H1 (cell line): ENCODE data around the gene RPUSD1. TPM values are rescaled to one million over a fixed set of nuclear protein-coding genes. Genes with fewer than 3 reads are reported as not detected.
"Not testable (repeated sequence)": the region's sequence is repeated elsewhere in the genome, so short reads cannot be mapped to it uniquely, and the experiment has no call there.

ENCODE experiments used
- CTCF ChIA-PET: fragments of 300-600 bp; sonication (Branson Sonifier 250); formaldehyde crosslinking; loops from one replicate; lab custom pipeline; 2021; ENCODE audit not compliant: partially characterized antibody; lab: Charles Lee
- POLR2A ChIA-PET: fragments of 300-600 bp; sonication (Branson Sonifier 250); formaldehyde crosslinking; loops from one replicate; lab custom pipeline; 2021; ENCODE audit warnings: inconsistent platforms; ENCODE audit not compliant: partially characterized antibody; lab: Charles Lee
- DNase-seq, 2 experiments: peaks; one replicate each; pipeline versions ENCODE4 v3.0.0 to v3.0.0-alpha.2; 2010 to 2022; ENCODE audit warnings: low spot score in 2 of 2, low read depth in 1 of 2, mixed read lengths in 1 of 2
- FAIRE-seq: peaks from 2 replicates; lab custom pipeline; 2011; peaks lifted over from hg19 to GRCh38; lab: Jason Lieb, UNC
- H2AFZ ChIP-seq: 2 replicates; pipeline ENCODE4 v1.8.1; 2012; ENCODE audit warnings: low read length, inconsistent platforms
- H2AK5ac ChIP-seq: 2 replicates; pipeline ENCODE4 v1.6.1; 2013; ENCODE audit warnings: low read depth, low read length
- H2BK120ac ChIP-seq: replicated peaks from 2 replicates; pipeline ENCODE3; 2013; ENCODE audit warnings: low read depth, low read length, inconsistent platforms
- H2BK12ac ChIP-seq: 2 replicates; pipeline ENCODE4 v1.6.1; 2013; ENCODE audit warnings: low read depth, low read length
- H2BK15ac ChIP-seq: 2 replicates; pipeline ENCODE4 v1.6.1; 2013; ENCODE audit warnings: low read length
- H2BK20ac ChIP-seq: 2 replicates; pipeline ENCODE4 v1.6.1; 2013; ENCODE audit warnings: low read length
- H2BK5ac ChIP-seq: 2 replicates; pipeline ENCODE4 v1.6.1; 2013; ENCODE audit warnings: low read depth, low read length
- H3K14ac ChIP-seq: 2 replicates; pipeline ENCODE4 v1.6.1; 2013; ENCODE audit warnings: inconsistent platforms; ENCODE audit not compliant: insufficient read length
- H3K18ac ChIP-seq: 2 replicates; pipeline ENCODE4 v1.6.1; 2013; ENCODE audit warnings: low read length; ENCODE audit errors: extremely low read depth
- H3K23ac ChIP-seq: 2 replicates; pipeline ENCODE4 v1.6.1; 2013; ENCODE audit warnings: inconsistent platforms; ENCODE audit not compliant: insufficient read length
- H3K23me2 ChIP-seq: 2 replicates; pipeline ENCODE4 v1.6.1; 2013; ENCODE audit warnings: low read depth, low read length
- H3K27ac ChIP-seq: 2 replicates; pipeline ENCODE4 v1.6.1; 2011; ENCODE audit warnings: low read depth, low read length, inconsistent platforms
- H3K27me3 ChIP-seq, 4 experiments: replicated peaks in 1 of 4; 1 replicate in 1 of 4; 2 replicates in 3 of 4; pipeline versions ENCODE4 v1.6.1 to v1.8.1; 2011 to 2013; ENCODE audit warnings: low read length in 3 of 4, mild to moderate bottlenecking in 3 of 4, inconsistent platforms in 2 of 4, mixed read lengths in 2 of 4, moderate library complexity in 1 of 4; ENCODE audit not compliant: control insufficient read depth in 3 of 4, insufficient read depth in 3 of 4; ENCODE audit errors: extremely low read depth in 1 of 4
- H3K36me3 ChIP-seq, 4 experiments: 2 replicates each; pipeline versions ENCODE4 v1.6.1 to v1.8.1; 2011 to 2013; ENCODE audit warnings: mild to moderate bottlenecking in 4 of 4, low read length in 3 of 4, moderate library complexity in 2 of 4, control low read depth in 1 of 4, inconsistent platforms in 1 of 4; ENCODE audit not compliant: insufficient read depth in 4 of 4, control insufficient read depth in 2 of 4
- H3K4ac ChIP-seq: replicated peaks from 2 replicates; pipeline ENCODE3; 2013; ENCODE audit warnings: low read length, low read depth, mixed read lengths, inconsistent platforms; ENCODE audit not compliant: insufficient read length
- H3K4me1 ChIP-seq, 4 experiments: replicated peaks in 1 of 4; 1 replicate in 1 of 4; 2 replicates in 3 of 4; pipeline versions ENCODE4 v1.6.1 to v1.8.1; 2011 to 2013; ENCODE audit warnings: low read length in 3 of 4, inconsistent platforms in 2 of 4, mixed read lengths in 1 of 4; ENCODE audit not compliant: insufficient read depth in 4 of 4, control insufficient read depth in 3 of 4
- H3K4me2 ChIP-seq, 2 experiments: 2 replicates each; pipeline versions ENCODE4 v1.6.1 to v1.8.1; 2011 to 2013; ENCODE audit warnings: low read depth in 2 of 2, low read length in 2 of 2, control low read depth in 1 of 2, inconsistent platforms in 1 of 2, mild to moderate bottlenecking in 1 of 2; ENCODE audit not compliant: insufficient read depth in 1 of 2
- H3K4me3 ChIP-seq, 4 experiments: fragments of 200-600, 300-600 bp in 1 of 4; sonication (generic), shearing (Covaris generic), sonication (Bioruptor Twin) in 1 of 4; 2 replicates each; pipeline versions ENCODE4 v1.5.1 to v1.8.1; 2011 to 2016; ENCODE audit warnings: low read length in 4 of 4, low read depth in 3 of 4, control low read depth in 2 of 4, inconsistent platforms in 2 of 4, mild to moderate bottlenecking in 2 of 4, mixed read lengths in 1 of 4, moderate library complexity in 1 of 4; ENCODE audit not compliant: insufficient read depth in 2 of 4; ENCODE audit errors: extremely low read depth in 1 of 4
- H3K56ac ChIP-seq: replicated peaks from 2 replicates; pipeline ENCODE3; 2013; ENCODE audit warnings: low read depth, mild to moderate bottlenecking, mixed read lengths, low read length, inconsistent platforms; ENCODE audit not compliant: insufficient read length
- H3K79me1 ChIP-seq: 2 replicates; pipeline ENCODE4 v1.6.1; 2013; ENCODE audit warnings: low read depth, low read length, control low read depth
- H3K79me2 ChIP-seq, 2 experiments: 2 replicates each; pipeline versions ENCODE4 v1.6.1 to v1.8.1; 2012 to 2013; ENCODE audit warnings: low read length in 2 of 2, mild to moderate bottlenecking in 2 of 2, inconsistent platforms in 1 of 2; ENCODE audit not compliant: insufficient read depth in 2 of 2, control insufficient read depth in 1 of 2
- H3K9ac ChIP-seq, 4 experiments: replicated peaks in 1 of 4; 1 replicate in 1 of 4; 2 replicates in 3 of 4; pipeline versions ENCODE4 v1.6.1 to v1.8.1; 2011 to 2013; ENCODE audit warnings: low read depth in 3 of 4, low read length in 3 of 4, control low read depth in 2 of 4, mild to moderate bottlenecking in 2 of 4, moderate library complexity in 2 of 4, inconsistent platforms in 1 of 4; ENCODE audit errors: extremely low read depth in 1 of 4
- H3K9me3 ChIP-seq, 2 experiments: 2 replicates each; pipeline versions ENCODE4 v1.6.1 to v1.8.1; 2012 to 2013; ENCODE audit warnings: mild to moderate bottlenecking in 2 of 2, moderate library complexity in 2 of 2, control low read depth in 1 of 2, inconsistent platforms in 1 of 2, low read depth in 1 of 2, low read length in 1 of 2, mixed read lengths in 1 of 2; ENCODE audit not compliant: insufficient read depth in 2 of 2
- H4K20me1 ChIP-seq, 2 experiments: replicated peaks in 1 of 2; 2 replicates each; pipeline versions ENCODE3 to v1.8.1; 2011 to 2013; ENCODE audit warnings: inconsistent platforms in 2 of 2, low read length in 2 of 2, mild to moderate bottlenecking in 1 of 2; ENCODE audit not compliant: insufficient read depth in 2 of 2, control insufficient read depth in 1 of 2
- H4K5ac ChIP-seq: 2 replicates; pipeline ENCODE4 v1.6.1; 2013; ENCODE audit warnings: low read length, low read depth, mixed read lengths, inconsistent platforms; ENCODE audit not compliant: insufficient read length
- H4K8ac ChIP-seq: 2 replicates; pipeline ENCODE4 v1.8.0; 2013; ENCODE audit warnings: mild to moderate bottlenecking, moderate library complexity, low read length, inconsistent platforms; ENCODE audit not compliant: insufficient read depth; ENCODE audit errors: extremely low read depth
- H4K91ac ChIP-seq: replicated peaks from 2 replicates; pipeline ENCODE3; 2013; ENCODE audit warnings: low read length, mixed read lengths, inconsistent platforms; ENCODE audit not compliant: insufficient read length
- WGBS, 2 experiments: shearing (Covaris generic) in 1 of 2; methylation state at CpG; one replicate each; pipeline versions ENCODE4 v1.1.6 to v1.1.7; 2013 to 2015; ENCODE audit warnings: low lambda C conversion rate in 2 of 2, mixed read lengths in 2 of 2, inconsistent platforms in 1 of 2, low coverage in 1 of 2, missing lambda C conversion rate in 1 of 2; ENCODE audit not compliant: insufficient replicate concordance in 2 of 2, insufficient coverage in 1 of 2, insufficient read length in 1 of 2; ENCODE audit errors: extremely low coverage in 1 of 2, missing lambda C conversion rate in 1 of 2; 5-methylcytosine and 5-hydroxymethylcytosine counted together
- polyA plus RNA-seq, 7 experiments: library from polyadenylated mRNA; depleted of rRNA in 3 of 7; stranded (reverse) in 5 of 7; unstranded in 2 of 7; fragments of >200 nt in 5 of 7; fragments of 200-250 nt in 2 of 7; gene quantifications; 1 replicate in 5 of 7; 2 replicates in 1 of 7; 4 replicates in 1 of 7; pipeline versions ENCODE4 v1.2.1 to v1.2.3, GENCODE V29; 2011 to 2013; ENCODE audit warnings: missing spikeins in 2 of 7, mixed read lengths in 2 of 7
- total RNA-seq: library from RNA; stranded (reverse); fragmentation: NEBNext Ultra II Directional; extraction: Animal tissue kit (Norgen Biotek cat#: 25700); gene quantifications from 2 replicates; pipeline ENCODE4 v1.2.1, GENCODE V29; 2021

Gene RPUSD1
- total and polyA plus RNA-seq, 2 of the 8 experiments (the other 6 are each of a cell fraction or from before 2014, with no cell fraction given), result 32.2 to 61.8 TPM

- H3K9ac ChIP-seq, H2AFZ ChIP-seq, H3K4me1 ChIP-seq, H4K20me1 ChIP-seq, H3K79me1 ChIP-seq, H2BK20ac ChIP-seq, H4K8ac ChIP-seq, H3K23me2 ChIP-seq, H3K36me3 ChIP-seq, H2BK15ac ChIP-seq, H3K56ac ChIP-seq, H3K27me3 ChIP-seq, H2BK5ac ChIP-seq, H2BK120ac ChIP-seq, H3K23ac ChIP-seq, DNase-seq, FAIRE-seq, H3K14ac ChIP-seq, H4K91ac ChIP-seq, H3K79me2 ChIP-seq, H3K4me3 ChIP-seq, H2AK5ac ChIP-seq, CTCF ChIA-PET, H3K18ac ChIP-seq, POLR2A ChIA-PET, H3K4ac ChIP-seq, H3K27ac ChIP-seq, H2BK12ac ChIP-seq, H4K5ac ChIP-seq, H3K4me2 ChIP-seq: not testable (repeated sequence)
- H3K9me3 ChIP-seq, result peaks cover 15 to 54% of the 10 kb centered on the region in 2 experiments; a peak in 3 of 4 replicates
- 89% methylated on average over 3 of the region's 3 CpGs; no CpG with 5 or more reads in 1 of the 2 experiments for WGBS, 2 experiments
Measured at GRCh38 chr16:836822-837221, 48.6 kb upstream of the RPUSD1 start.
